Activated CD4-positive, alpha-beta T cell treated with anti-CD3 and anti-CD28 coated beads, Interleukin-2, amount 10 ng/mL, durations not matched to agents 7 days and 5 days (primary cell): ENCODE measurements around the gene PTPRN2. TPM values are rescaled to one million over a fixed set of nuclear protein-coding genes. Genes with fewer than 3 reads are reported as not detected.

Experiments used
- CTCF ChIA-PET: fragments of 350-600 bp; sonication (Branson Sonifier 250); formaldehyde crosslinking; loops from one replicate; lab custom pipeline; 2021; ENCODE audit warnings: antibody characterized with exemption; lab: Charles Lee
- POLR2A ChIA-PET: fragments of 350-600 bp; sonication (Branson Sonifier 250); formaldehyde crosslinking; loops from one replicate; lab custom pipeline; 2021; ENCODE audit warnings: antibody characterized with exemption; lab: Charles Lee
- DNase-seq: peaks from one replicate; pipeline ENCODE4 v3.0.0-alpha.2; 2020
- H3K27ac Mint-ChIP-seq: one replicate; pipeline ENCODE4 v1.8.0; 2021; ENCODE audit warnings: mild to moderate bottlenecking, moderate library complexity, mixed read lengths
- H3K27me3 Mint-ChIP-seq: one replicate; pipeline ENCODE4 v1.8.0; 2021; ENCODE audit warnings: mixed read lengths
- H3K36me3 Mint-ChIP-seq: one replicate; pipeline ENCODE4 v1.8.0; 2021; ENCODE audit warnings: low read depth, mixed read lengths
- H3K4me1 Mint-ChIP-seq: one replicate; pipeline ENCODE4 v1.8.0; 2021; ENCODE audit warnings: mixed read lengths
- H3K4me3 Mint-ChIP-seq: one replicate; pipeline ENCODE4 v1.8.0; 2021; ENCODE audit warnings: mild to moderate bottlenecking, moderate library complexity, mixed read lengths
- H3K9me3 Mint-ChIP-seq: one replicate; pipeline ENCODE4 v1.8.0; 2021; ENCODE audit warnings: mixed read lengths
- total RNA-seq, 2 experiments: library from RNA; stranded (reverse); gene quantifications; one replicate each; pipeline ENCODE4 v1.2.3, GENCODE V29; 2021

PTPRN2 gene
- total RNA-seq, 2 experiments from 2014 or later, result 2.6 to 2.7 TPM

GRCh38 chr7:158612546-158612945 lies 24.9 kb upstream of the PTPRN2 start:
- no peak for DNase-seq
- Mint-ChIP-seq H3K36me3 (peaks cover 29% of the 10 kb centered on the region), H3K27ac (no peak overlapping the region), H3K27me3 (no peaks in the 10 kb centered on the region), H3K4me3 (no peak overlapping the region), H3K4me1 (peaks cover 18% of the 10 kb centered on the region), H3K9me3 (no peaks in the 10 kb centered on the region)
- POLR2A ChIA-PET, result no interaction called here
- CTCF ChIA-PET, result no interaction called here

GRCh38 chr7:158611541-158611940 lies 23.9 kb upstream of the PTPRN2 start:
- ChIA-PET POLR2A (no interaction called here), CTCF (interaction anchor here (1.0 kb wide), 1 partner anchor 14 kb away, joined by 5 read pairs; no protein-coding TSS in a partner anchor)

GRCh38 chr7:158609313-158609974 lies 21.8 kb upstream of the PTPRN2 start:
- ChIA-PET CTCF (interaction anchor here (0.7 kb wide), 1 partner anchor 14 kb away, joined by 3 read pairs; no protein-coding TSS in a partner anchor), POLR2A (no interaction called here)
- Mint-ChIP-seq H3K4me1 (peaks cover 18% of the 10 kb centered on the region), H3K9me3 (no peaks in the 10 kb centered on the region), H3K4me3 (no peak overlapping the region), H3K27me3 (no peaks in the 10 kb centered on the region), H3K27ac (peak overlapping the region; percentile 41), H3K36me3 (peaks cover 27% of the 10 kb centered on the region)
- DNase-seq, result no peak

More at GRCh38 chr7:158611541-158611940, 23.9 kb upstream of the PTPRN2 start:
- Mint-ChIP-seq H3K27me3 (no peaks in the 10 kb centered on the region), H3K36me3 (peaks cover 27% of the 10 kb centered on the region), H3K27ac (peak overlapping the region; percentile 67), H3K9me3 (no peaks in the 10 kb centered on the region), H3K4me3 (no peak overlapping the region), H3K4me1 (peaks cover 18% of the 10 kb centered on the region)
- DNase-seq, result no peak

- Mint-ChIP-seq H3K9me3 (no peaks in the 10 kb centered on the region), H3K4me3 (no peak overlapping the region), H3K27ac (no peak overlapping the region), H3K4me1 (peaks cover 9% of the 10 kb centered on the region), H3K36me3 (peaks cover 17% of the 10 kb centered on the region), H3K27me3 (no peaks in the 10 kb centered on the region)
- ChIA-PET POLR2A (no interaction called here), CTCF (no interaction called here)
- DNase-seq, result no peak
Measured at GRCh38 chr7:158607563-158607962, 19.9 kb upstream of the PTPRN2 start.

GRCh38 chr7:158606671-158607424 lies 19.2 kb upstream of the PTPRN2 start:
- Mint-ChIP-seq H3K4me3 (no peak overlapping the region), H3K27ac (no peak overlapping the region), H3K27me3 (no peaks in the 10 kb centered on the region), H3K9me3 (no peaks in the 10 kb centered on the region), H3K36me3 (peaks cover 16% of the 10 kb centered on the region), H3K4me1 (peaks cover 5% of the 10 kb centered on the region)
- POLR2A ChIA-PET, result no interaction called here
- CTCF ChIA-PET, result no interaction called here
- no peak for DNase-seq

GRCh38 chr7:158606129-158606528 lies 18.5 kb upstream of the PTPRN2 start:
- Mint-ChIP-seq H3K36me3 (peaks cover 10% of the 10 kb centered on the region), H3K4me1 (no peaks in the 10 kb centered on the region), H3K27me3 (no peaks in the 10 kb centered on the region), H3K4me3 (no peak overlapping the region), H3K9me3 (no peaks in the 10 kb centered on the region), H3K27ac (no peak overlapping the region)
- no peak for DNase-seq
- ChIA-PET CTCF (interaction anchor here (0.6 kb wide), 1 partner anchor 95 kb away, joined by 3 read pairs; no protein-coding TSS in a partner anchor), POLR2A (no interaction called here)

GRCh38 chr7:158603773-158604755 lies 16.4 kb upstream of the PTPRN2 start:
- DNase-seq, result no peak
- peaks cover 10% of the 10 kb centered on the region for H3K36me3 Mint-ChIP-seq
- ChIA-PET POLR2A (no interaction called here), CTCF (interaction anchor here (0.5 kb wide), 1 partner anchor 16 kb away, joined by 4 read pairs; no protein-coding TSS in a partner anchor)
- H3K4me3 Mint-ChIP-seq, result no peak overlapping the region
- no peaks in the 10 kb centered on the region for H3K27me3 Mint-ChIP-seq
- H3K9me3 Mint-ChIP-seq, result no peaks in the 10 kb centered on the region
- H3K4me1 Mint-ChIP-seq, result no peaks in the 10 kb centered on the region
- H3K27ac Mint-ChIP-seq, result peak overlapping the region; percentile 31

- CTCF ChIA-PET, result no interaction called here
- no peak for DNase-seq
- Mint-ChIP-seq H3K4me1 (no peaks in the 10 kb centered on the region), H3K4me3 (no peak overlapping the region), H3K9me3 (no peaks in the 10 kb centered on the region), H3K36me3 (peaks cover 10% of the 10 kb centered on the region), H3K27me3 (no peaks in the 10 kb centered on the region), H3K27ac (peak overlapping the region; percentile 64)
- POLR2A ChIA-PET, result no interaction called here
Measured at GRCh38 chr7:158602905-158603772, 15.5 kb upstream of the PTPRN2 start.

GRCh38 chr7:158602041-158602440 lies 14.4 kb upstream of the PTPRN2 start:
- Mint-ChIP-seq H3K27ac (no peak overlapping the region), H3K4me3 (no peak overlapping the region), H3K4me1 (no peaks in the 10 kb centered on the region), H3K27me3 (no peaks in the 10 kb centered on the region), H3K36me3 (peaks cover 10% of the 10 kb centered on the region), H3K9me3 (no peaks in the 10 kb centered on the region)
- CTCF ChIA-PET, result no interaction called here
- POLR2A ChIA-PET, result interaction anchor here (0.6 kb wide), 1 partner anchor 9 kb away, joined by 3 read pairs; no protein-coding TSS in a partner anchor
- DNase-seq, result no peak

GRCh38 chr7:158601090-158601489 lies 13.5 kb upstream of the PTPRN2 start:
- Mint-ChIP-seq H3K36me3 (peaks cover 3% of the 10 kb centered on the region), H3K4me3 (no peak overlapping the region), H3K9me3 (no peaks in the 10 kb centered on the region), H3K4me1 (no peaks in the 10 kb centered on the region), H3K27ac (no peak overlapping the region), H3K27me3 (no peaks in the 10 kb centered on the region)
- no peak for DNase-seq
- CTCF ChIA-PET, result no interaction called here
- POLR2A ChIA-PET, result no interaction called here

- Mint-ChIP-seq H3K4me1 (no peaks in the 10 kb centered on the region), H3K36me3 (no peaks in the 10 kb centered on the region), H3K27ac (no peak overlapping the region), H3K4me3 (no peak overlapping the region), H3K27me3 (no peaks in the 10 kb centered on the region), H3K9me3 (peaks cover 8% of the 10 kb centered on the region)
- ChIA-PET CTCF (no interaction called here), POLR2A (no interaction called here)
- no peak for DNase-seq
Measured at GRCh38 chr7:158596745-158597144, 9.1 kb upstream of the PTPRN2 start.

GRCh38 chr7:158596309-158596708 lies 8.7 kb upstream of the PTPRN2 start:
- H3K4me3 Mint-ChIP-seq, result no peak overlapping the region
- ChIA-PET CTCF (no interaction called here), POLR2A (no interaction called here)
- DNase-seq, result no peak
- H3K4me1 Mint-ChIP-seq, result no peaks in the 10 kb centered on the region
- no peaks in the 10 kb centered on the region for H3K27me3 Mint-ChIP-seq
- H3K9me3 Mint-ChIP-seq, result peaks cover 8% of the 10 kb centered on the region
- H3K36me3 Mint-ChIP-seq, result no peaks in the 10 kb centered on the region
- H3K27ac Mint-ChIP-seq, result no peak overlapping the region
